Measurements from ENCODE around the gene CLDN2.
"Not testable (repeated sequence)": the region's sequence is repeated elsewhere in the genome, so short reads cannot be mapped to it uniquely, and the experiment has no call there.

The CLDN2 gene

DNA sequence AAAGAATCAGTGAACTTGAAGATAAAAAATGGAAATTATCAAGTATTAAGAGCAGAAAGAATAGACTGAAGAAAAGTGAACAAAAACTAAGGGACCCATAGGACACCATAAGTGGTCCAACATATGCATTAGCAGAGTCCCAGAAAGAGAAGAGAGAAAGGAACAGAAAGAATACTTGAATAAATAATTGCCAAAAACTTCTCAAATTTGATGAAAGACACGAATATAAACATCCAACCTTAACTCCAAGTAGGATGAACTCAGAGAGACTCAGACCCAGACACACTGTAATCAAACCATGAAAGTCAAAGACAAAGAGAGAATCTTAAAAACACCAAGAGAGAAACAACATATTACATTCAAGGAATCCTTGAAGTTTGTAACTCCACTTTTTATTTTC is 44.1 kb downstream of the CLDN2 start:
- no peak for DNase-seq

DNA sequence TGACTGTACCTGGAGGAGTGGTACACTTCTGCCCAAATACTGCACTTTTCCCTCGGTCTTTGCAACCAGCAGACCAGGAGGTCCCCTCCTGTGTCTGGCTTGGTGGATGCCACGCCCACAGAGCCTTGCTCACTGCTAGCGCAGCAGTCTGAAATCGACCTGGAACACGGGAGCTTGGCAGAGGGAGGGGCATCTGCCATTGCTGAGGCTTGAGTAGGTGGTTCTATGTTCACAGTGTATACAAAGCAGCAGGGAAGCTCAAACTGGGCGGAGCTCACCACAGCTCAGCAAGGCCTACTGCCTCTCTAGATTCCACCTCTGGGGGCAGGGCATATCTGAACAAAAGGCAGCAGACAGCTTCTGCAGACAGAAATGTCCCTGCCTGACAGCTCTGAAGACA is 46.3 kb downstream of the CLDN2 start:
- DNase-seq: not testable (repeated sequence)

DNA sequence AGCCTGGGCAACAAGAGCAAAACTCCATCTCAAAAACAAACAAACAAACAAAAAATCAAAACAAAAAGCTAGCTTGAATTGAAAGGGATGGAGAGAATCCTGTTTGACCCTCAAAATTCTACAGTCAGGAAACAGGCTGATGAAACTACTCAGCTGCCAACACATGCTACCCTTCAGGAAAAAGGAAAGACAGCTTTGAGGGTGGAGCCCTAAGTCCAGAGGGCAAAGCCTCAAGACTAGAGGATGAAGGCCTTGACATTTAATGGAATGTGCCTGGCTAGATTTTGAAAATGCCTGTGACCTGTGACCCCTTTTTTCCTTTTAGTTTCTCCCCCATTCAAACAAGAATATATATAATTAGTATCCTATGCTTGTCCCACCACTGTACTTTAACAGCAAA is 52.7 kb downstream of the CLDN2 start:
- no peak for DNase-seq

DNA sequence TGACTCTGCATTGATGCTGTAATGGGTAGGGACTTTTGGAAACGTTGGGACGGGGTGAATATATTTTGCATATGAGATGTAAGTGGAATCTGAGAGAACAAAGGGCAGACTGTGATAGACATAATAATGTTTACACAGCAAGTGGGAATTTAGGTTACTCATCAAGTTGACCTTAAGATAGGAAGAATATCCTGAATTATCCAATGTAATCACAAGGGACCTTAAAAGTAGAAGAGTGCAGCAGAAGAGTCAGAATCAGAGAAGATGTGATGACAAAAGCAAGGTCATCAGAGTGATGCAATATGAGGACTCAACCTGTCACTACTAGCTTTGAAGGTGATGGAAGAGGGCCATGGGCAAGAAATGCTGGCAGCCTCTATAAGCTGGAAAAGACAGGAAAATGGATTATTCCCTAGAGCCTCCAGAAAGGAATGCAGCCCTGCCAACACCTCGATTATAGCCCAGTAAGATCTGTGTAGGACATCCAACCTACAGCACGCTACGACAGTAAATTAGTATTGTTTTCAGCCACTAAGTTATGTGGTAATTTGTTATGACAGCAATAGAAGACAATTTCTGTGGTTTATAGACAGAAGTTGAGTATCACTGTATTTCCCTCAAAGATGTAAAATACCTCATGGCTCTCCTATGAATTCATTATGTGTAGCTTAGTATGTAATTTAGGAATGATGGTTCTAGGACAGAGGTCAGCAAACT is 53.4 kb downstream of the CLDN2 start:
- no peak for DNase-seq

DNA sequence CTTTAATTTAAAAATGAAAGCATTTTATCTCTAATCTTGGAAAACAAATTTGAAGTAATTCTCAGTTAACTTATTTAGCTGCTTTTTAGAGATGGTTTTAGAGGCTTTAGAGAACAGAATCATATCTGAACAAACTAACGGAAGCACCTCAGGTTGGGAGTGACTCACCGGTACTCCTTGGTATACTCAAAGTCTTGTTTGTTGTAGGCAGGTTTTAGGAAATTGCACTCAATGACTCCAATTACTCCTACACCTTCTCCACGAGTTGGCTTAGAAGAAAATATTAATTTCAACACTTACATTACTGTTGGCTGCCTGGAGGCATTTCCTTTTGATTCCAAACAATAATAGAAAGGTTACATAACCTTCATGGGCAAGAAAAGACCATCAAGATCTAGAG is 56.2 kb downstream of the CLDN2 start:
- DNase-seq: no peak

Data from left hindlimb (tissue), 1 donor.